ENCODE data around the gene HMGB1. TPM values are rescaled to one million over a fixed set of nuclear protein-coding genes. Genes with fewer than 3 reads are reported as not detected.

HMGB1 gene
- polyA plus RNA-seq, 1 experiment, result 223 TPM

GRCh38 chr13:30415430-30416030 is 50.2 kb downstream of the HMGB1 start:
- no peak for TF ChIP-seq CTCF (IDR thresholded peaks at IDR 0.05; ENCODE audit: low read depth, low read length)
- H3K4me3 ChIP-seq (ENCODE audit: low read depth, low read length), result no peak overlapping the region
- CTCF ChIA-PET, result interaction anchor here (1.2 kb wide), 1 partner anchor 8 kb away, joined by 3 read pairs; no protein-coding TSS in a partner anchor
- POLR2A ChIA-PET, result no interaction called here
- no peak for DNase-seq (ENCODE audit: low read depth, low spot score)
- no peak overlapping the region for H3K27ac ChIP-seq (ENCODE audit: low read depth, low read length)
- no peaks in the 10 kb centered on the region for H3K27me3 ChIP-seq (ENCODE audit: control insufficient read depth, insufficient read depth, low read length)
- H3K9me3 ChIP-seq (ENCODE audit: control insufficient read depth, insufficient read depth, low read length), result no peaks in the 10 kb centered on the region

GRCh38 chr13:30413842-30414241 is 51.9 kb downstream of the HMGB1 start:
- Histone ChIP-seq H3K27me3 (ENCODE audit: control insufficient read depth, insufficient read depth, low read length) (no peaks in the 10 kb centered on the region), H3K9me3 (ENCODE audit: control insufficient read depth, insufficient read depth, low read length) (no peaks in the 10 kb centered on the region), H3K27ac (ENCODE audit: low read depth, low read length) (no peak overlapping the region), H3K4me3 (ENCODE audit: low read depth, low read length) (no peak overlapping the region)
- POLR2A ChIA-PET, result no interaction called here
- DNase-seq (ENCODE audit: low read depth, low spot score), result no peak
- no peak for TF ChIP-seq CTCF (IDR thresholded peaks at IDR 0.05; ENCODE audit: low read depth, low read length)
- CTCF ChIA-PET, result no interaction called here

- TF ChIP-seq CTCF (IDR thresholded peaks at IDR 0.05; ENCODE audit: low read depth, low read length), result no peak
- Histone ChIP-seq H3K9me3 (ENCODE audit: control insufficient read depth, insufficient read depth, low read length) (peaks cover 3% of the 10 kb centered on the region; the same call in 1 of the 2 replicates), H3K4me3 (ENCODE audit: low read depth, low read length) (no peak overlapping the region), H3K27me3 (ENCODE audit: control insufficient read depth, insufficient read depth, low read length) (no peaks in the 10 kb centered on the region), H3K27ac (ENCODE audit: low read depth, low read length) (no peak overlapping the region)
- ChIA-PET POLR2A (interaction anchor here (0.7 kb wide), 1 partner anchor 208 kb away, joined by 12 read pairs; no protein-coding TSS in a partner anchor), CTCF (no interaction called here)
- no peak for DNase-seq (ENCODE audit: low read depth, low spot score)
These were observed 53.4 kb downstream of the HMGB1 start for GRCh38 chr13:30412346-30412745.

GRCh38 chr13:30410705-30411125 is 55.0 kb downstream of the HMGB1 start:
- CTCF ChIA-PET, result interaction anchor here (1.0 to 1.7 kb wide), 2 partner anchors 278 to 634 kb away, joined by 3 to 5 read pairs; no protein-coding TSS in a partner anchor
- TF ChIP-seq CTCF (IDR thresholded peaks at IDR 0.05; ENCODE audit: low read depth, low read length), result no peak
- Histone ChIP-seq H3K9me3 (ENCODE audit: control insufficient read depth, insufficient read depth, low read length) (peaks cover 3% of the 10 kb centered on the region; the same call in 1 of the 2 replicates), H3K4me3 (ENCODE audit: low read depth, low read length) (no peak overlapping the region), H3K27ac (ENCODE audit: low read depth, low read length) (no peak overlapping the region), H3K27me3 (ENCODE audit: control insufficient read depth, insufficient read depth, low read length) (no peaks in the 10 kb centered on the region)
- no peak for DNase-seq (ENCODE audit: low read depth, low spot score)
- POLR2A ChIA-PET, result no interaction called here

GRCh38 chr13:30409886-30410704 is 55.6 kb downstream of the HMGB1 start:
- ChIA-PET CTCF (interaction anchor here (0.8 to 1.7 kb wide), 4 partner anchors 206 to 635 kb away, joined by 3 to 5 read pairs (median 3); no protein-coding TSS in a partner anchor), POLR2A (no interaction called here)
- H3K27me3 ChIP-seq (ENCODE audit: control insufficient read depth, insufficient read depth, low read length), result no peaks in the 10 kb centered on the region
- no peak for TF ChIP-seq CTCF (IDR thresholded peaks at IDR 0.05; ENCODE audit: low read depth, low read length)
- peaks cover 3% of the 10 kb centered on the region; the same call in 1 of the 2 replicates for H3K9me3 ChIP-seq (ENCODE audit: control insufficient read depth, insufficient read depth, low read length)
- no peak overlapping the region for H3K27ac ChIP-seq (ENCODE audit: low read depth, low read length)
- no peak overlapping the region for H3K4me3 ChIP-seq (ENCODE audit: low read depth, low read length)
- no peak for DNase-seq (ENCODE audit: low read depth, low spot score)
